Activated CD8-positive, alpha-beta memory T cell treated with anti-CD3 and anti-CD28 coated beads, Interleukin-2, amount 10 ng/mL, durations not matched to agents 7 days and 5 days (primary cell): ENCODE data around the gene STEAP4. TPM values are rescaled to one million over a fixed set of nuclear protein-coding genes. Genes with fewer than 3 reads are reported as not detected.
"Not testable (repeated sequence)": the region's sequence is repeated elsewhere in the genome, so short reads cannot be mapped to it uniquely, and the experiment has no call there.

Experiments used
- ATAC-seq: fragments of 150-1000 bp; cut with Tn5 transposase; one replicate; pipeline ENCODE4 v1.10.0; 2021; ENCODE audit warnings: moderate library complexity
- CTCF ChIA-PET: fragments of 350-600 bp; sonication (Branson Sonifier 250); formaldehyde crosslinking; loops from one replicate; lab custom pipeline; 2021; ENCODE audit warnings: antibody characterized with exemption; lab: Charles Lee
- DNase-seq: peaks from one replicate; pipeline ENCODE4 v3.0.0-alpha.2; 2020
- H3K27ac Mint-ChIP-seq: one replicate; pipeline ENCODE4 v1.8.0; 2021; ENCODE audit warnings: mild to moderate bottlenecking, mixed read lengths
- H3K27me3 Mint-ChIP-seq: one replicate; pipeline ENCODE4 v1.8.0; 2021; ENCODE audit warnings: mixed read lengths
- H3K36me3 Mint-ChIP-seq: one replicate; pipeline ENCODE4 v1.8.0; 2021; ENCODE audit warnings: mild to moderate bottlenecking, mixed read lengths
- H3K4me1 Mint-ChIP-seq: one replicate; pipeline ENCODE4 v1.8.0; 2021; ENCODE audit warnings: mixed read lengths
- H3K4me3 Mint-ChIP-seq: one replicate; pipeline ENCODE4 v1.8.0; 2021; ENCODE audit warnings: mild to moderate bottlenecking, moderate library complexity, mixed read lengths
- H3K9me3 Mint-ChIP-seq: one replicate; pipeline ENCODE4 v1.8.0; 2022; ENCODE audit warnings: low read depth, mixed read lengths
- total RNA-seq, 2 experiments: library from RNA; stranded (reverse); gene quantifications; one replicate each; pipeline ENCODE4 v1.2.3, GENCODE V29; 2021

Gene STEAP4
- total RNA-seq, 2 experiments from 2014 or later, result 0.05 TPM; not detected in 1

DNA sequence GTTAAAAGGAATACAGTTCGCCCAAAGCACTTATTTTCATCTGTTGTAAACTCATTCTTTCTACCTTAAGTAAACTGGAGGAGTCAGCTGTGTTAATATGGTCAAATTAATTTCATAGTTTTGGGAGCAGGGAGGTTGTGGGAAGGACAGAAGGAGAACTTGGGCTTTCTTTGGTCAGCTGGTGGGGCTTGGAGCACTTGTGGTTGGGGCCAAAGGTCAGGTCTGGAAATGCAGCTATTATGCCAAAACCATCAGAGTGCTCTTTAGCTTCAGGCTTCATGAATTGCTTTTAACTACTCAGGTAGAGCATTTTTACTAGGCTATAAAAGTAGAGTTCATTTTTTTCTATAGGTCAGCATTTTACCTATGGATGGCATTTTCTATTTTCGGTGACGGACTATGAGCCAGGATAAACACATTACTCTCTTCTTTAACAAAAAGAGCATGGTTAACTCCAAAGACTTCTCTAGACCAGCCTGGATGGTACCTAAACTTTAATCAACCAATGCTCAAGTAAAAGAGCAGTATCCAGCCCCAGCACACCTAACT, 30.0 kb downstream of the STEAP4 start:
- no peaks in the 10 kb centered on the region for H3K4me1 Mint-ChIP-seq
- ATAC-seq, result no peak
- no peak overlapping the region for H3K4me3 Mint-ChIP-seq
- H3K27ac Mint-ChIP-seq, result no peak overlapping the region
- H3K36me3 Mint-ChIP-seq, result no peaks in the 10 kb centered on the region
- CTCF ChIA-PET, result no interaction called here
- no peak for DNase-seq
- H3K27me3 Mint-ChIP-seq, result peaks cover 4% of the 10 kb centered on the region
- H3K9me3 Mint-ChIP-seq, result no peaks in the 10 kb centered on the region

GRCh38 chr7:88274856-88275255, 31.8 kb downstream of the STEAP4 start:
- H3K9me3 Mint-ChIP-seq, CTCF ChIA-PET, H3K27me3 Mint-ChIP-seq, H3K36me3 Mint-ChIP-seq, H3K27ac Mint-ChIP-seq, DNase-seq, ATAC-seq, H3K4me3 Mint-ChIP-seq, H3K4me1 Mint-ChIP-seq: not testable (repeated sequence)

- no peak for ATAC-seq
- CTCF ChIA-PET, result no interaction called here
- H3K27me3 Mint-ChIP-seq, result peaks cover 4% of the 10 kb centered on the region
- H3K4me3 Mint-ChIP-seq, result no peak overlapping the region
- H3K4me1 Mint-ChIP-seq, result no peaks in the 10 kb centered on the region
- DNase-seq, result no peak
- H3K27ac Mint-ChIP-seq, result no peak overlapping the region
- no peaks in the 10 kb centered on the region for H3K36me3 Mint-ChIP-seq
- no peaks in the 10 kb centered on the region for H3K9me3 Mint-ChIP-seq
Observed at GRCh38 chr7:88269586-88269985, 37.1 kb downstream of the STEAP4 start.

DNA sequence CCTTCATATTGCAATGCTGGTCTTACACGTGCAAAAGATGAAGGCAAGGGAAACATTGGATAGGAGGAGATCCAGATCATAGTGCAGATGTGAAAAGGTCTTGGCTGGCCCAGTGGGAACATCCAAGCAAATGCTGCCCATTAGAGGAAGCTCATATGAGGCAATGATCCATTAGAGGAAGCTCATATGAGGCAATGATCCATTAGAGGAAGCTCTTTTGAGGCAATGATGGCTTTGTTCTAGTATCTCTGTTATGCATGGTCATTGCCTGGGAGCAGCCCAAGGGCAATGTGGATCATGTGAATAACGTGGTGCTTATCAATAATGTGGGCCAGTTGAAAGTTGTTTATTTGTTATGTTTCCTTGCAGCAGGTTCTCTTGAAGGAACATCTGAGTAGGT, 37.8 kb downstream of the STEAP4 start:
- Mint-ChIP-seq H3K27me3 (peaks cover 4% of the 10 kb centered on the region), H3K27ac (no peak overlapping the region), H3K4me1 (no peaks in the 10 kb centered on the region), H3K9me3 (no peaks in the 10 kb centered on the region), H3K4me3 (no peak overlapping the region), H3K36me3 (no peaks in the 10 kb centered on the region)
- no peak for ATAC-seq
- DNase-seq, result no peak
- CTCF ChIA-PET, result no interaction called here

DNA sequence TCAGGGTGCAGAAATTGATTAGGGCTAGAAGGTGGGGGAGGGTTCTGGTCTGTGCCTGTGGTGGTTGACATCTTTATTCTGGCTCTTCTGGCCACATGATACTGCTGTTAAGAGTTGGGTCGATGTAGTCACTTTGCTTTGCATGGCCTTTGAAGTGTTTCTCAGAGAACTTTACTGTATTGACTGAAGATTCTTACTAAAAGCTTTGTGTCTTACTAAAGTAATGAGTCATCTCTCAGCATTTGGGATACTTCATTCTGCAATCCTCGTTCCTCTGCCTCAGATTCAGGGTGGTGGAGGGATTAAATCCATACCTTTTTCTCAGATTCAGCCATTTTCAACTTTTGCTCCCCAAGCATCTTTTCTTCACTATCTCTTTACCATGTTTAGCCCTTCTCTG, 38.6 kb downstream of the STEAP4 start:
- H3K27me3 Mint-ChIP-seq, result peaks cover 4% of the 10 kb centered on the region

DNA sequence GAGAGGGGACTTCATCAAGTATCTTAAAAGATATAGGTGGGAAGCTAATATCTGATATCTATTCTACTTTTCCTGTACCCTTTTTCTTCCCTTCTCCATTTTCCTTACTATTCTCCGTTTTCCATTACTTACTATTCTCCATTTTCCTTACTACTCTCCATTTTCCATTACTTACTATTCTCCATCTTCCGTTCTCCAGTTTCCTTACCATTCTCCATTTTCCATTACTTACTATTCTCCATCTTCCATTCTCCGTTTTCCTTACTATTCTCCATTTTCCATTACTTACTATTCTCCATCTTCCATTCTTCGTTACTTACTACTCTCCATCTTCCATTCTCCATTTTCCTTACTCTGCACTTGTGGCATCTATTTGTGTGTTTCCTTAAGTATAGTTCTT, 39.3 kb downstream of the STEAP4 start:
- Mint-ChIP-seq H3K27me3 (peaks cover 4% of the 10 kb centered on the region), H3K27ac (no peak overlapping the region), H3K9me3 (no peaks in the 10 kb centered on the region), H3K36me3 (no peaks in the 10 kb centered on the region), H3K4me3 (no peak overlapping the region), H3K4me1 (no peaks in the 10 kb centered on the region)
- ATAC-seq, result no peak
- DNase-seq, result no peak
- CTCF ChIA-PET, result no interaction called here

More for the DNA sequence above, 38.6 kb downstream of the STEAP4 start:
- no peak for ATAC-seq
- no peaks in the 10 kb centered on the region for H3K9me3 Mint-ChIP-seq
- CTCF ChIA-PET, result no interaction called here
- no peak for DNase-seq
- H3K27ac Mint-ChIP-seq, result no peak overlapping the region
- no peaks in the 10 kb centered on the region for H3K4me1 Mint-ChIP-seq
- no peak overlapping the region for H3K4me3 Mint-ChIP-seq
- no peaks in the 10 kb centered on the region for H3K36me3 Mint-ChIP-seq

- DNase-seq, ATAC-seq, CTCF ChIA-PET, H3K4me1 Mint-ChIP-seq, H3K4me3 Mint-ChIP-seq, H3K27me3 Mint-ChIP-seq, H3K36me3 Mint-ChIP-seq, H3K27ac Mint-ChIP-seq, H3K9me3 Mint-ChIP-seq: not testable (repeated sequence)
Observed at GRCh38 chr7:88264987-88265386, 41.7 kb downstream of the STEAP4 start.

GRCh38 chr7:88262562-88262961, 44.1 kb downstream of the STEAP4 start:
- no peaks in the 10 kb centered on the region for H3K4me1 Mint-ChIP-seq
- H3K4me3 Mint-ChIP-seq, result no peak overlapping the region
- no peaks in the 10 kb centered on the region for H3K9me3 Mint-ChIP-seq
- DNase-seq (no peak), ATAC-seq (no peak)
- no peak overlapping the region for H3K27ac Mint-ChIP-seq
- peaks cover 2% of the 10 kb centered on the region for H3K27me3 Mint-ChIP-seq
- no peaks in the 10 kb centered on the region for H3K36me3 Mint-ChIP-seq
- CTCF ChIA-PET, result no interaction called here

DNA sequence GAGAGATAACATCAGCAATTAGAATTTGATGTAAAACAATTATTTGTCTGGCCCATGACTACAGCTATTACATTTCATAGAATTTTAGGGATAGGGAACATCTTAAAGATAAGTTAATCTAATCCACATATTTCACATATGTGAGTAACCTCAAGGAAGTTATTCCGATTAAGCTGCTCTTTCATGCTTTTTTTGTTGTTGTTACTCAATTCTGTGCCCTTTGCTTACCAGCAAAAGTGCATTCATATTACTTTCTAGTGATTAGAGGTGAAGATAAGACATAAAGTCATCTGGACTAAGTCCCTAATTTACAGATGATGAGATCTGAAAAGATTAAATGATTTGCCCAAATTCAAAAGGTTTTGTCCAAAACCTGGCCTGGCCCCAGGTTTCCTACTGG, 46.0 kb downstream of the STEAP4 start:
- H3K27me3 Mint-ChIP-seq, result peaks cover 2% of the 10 kb centered on the region
- H3K36me3 Mint-ChIP-seq, result no peaks in the 10 kb centered on the region
- no peak for ATAC-seq
- no peak overlapping the region for H3K27ac Mint-ChIP-seq
- DNase-seq, result no peak
- no peak overlapping the region for H3K4me3 Mint-ChIP-seq
- no peaks in the 10 kb centered on the region for H3K4me1 Mint-ChIP-seq
- CTCF ChIA-PET, result no interaction called here
- no peaks in the 10 kb centered on the region for H3K9me3 Mint-ChIP-seq

DNA sequence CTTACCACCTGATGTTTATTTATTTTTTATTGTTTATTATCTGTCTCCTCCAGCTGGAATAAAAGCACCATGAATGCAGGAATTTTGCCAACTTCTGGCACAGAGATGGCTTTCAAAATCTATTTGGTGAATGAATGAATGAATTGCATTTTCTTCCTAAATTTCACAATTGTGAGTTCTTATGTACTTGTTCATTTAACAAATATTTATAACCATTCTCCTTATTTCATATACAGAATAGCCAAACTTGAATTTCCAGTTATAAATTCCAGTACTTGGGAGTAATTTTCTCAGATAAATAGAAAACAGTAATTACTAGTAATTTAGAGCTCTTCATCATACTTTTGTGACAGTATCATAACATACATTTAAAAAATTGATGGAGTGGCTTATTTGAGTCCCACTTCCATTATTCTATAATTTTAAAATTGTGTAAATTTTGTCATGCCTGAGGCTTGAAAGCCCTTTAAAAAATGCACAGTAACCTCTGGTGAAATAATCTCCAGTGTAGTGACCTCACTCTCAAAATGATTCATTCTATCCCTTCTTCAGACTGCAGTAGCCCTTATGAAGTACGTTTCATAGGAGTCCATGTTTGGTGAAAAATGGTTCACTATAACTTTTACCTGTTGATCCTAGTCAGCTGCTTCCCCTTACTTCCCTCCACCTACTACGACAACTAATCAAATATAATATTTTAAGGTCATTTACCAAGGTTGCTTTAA, 46.9 kb downstream of the STEAP4 start:
- Mint-ChIP-seq H3K4me3 (no peak overlapping the region), H3K9me3 (no peaks in the 10 kb centered on the region), H3K27ac (no peak overlapping the region), H3K36me3 (no peaks in the 10 kb centered on the region), H3K27me3 (peaks cover 2% of the 10 kb centered on the region), H3K4me1 (no peaks in the 10 kb centered on the region)
- no peak for DNase-seq
- no peak for ATAC-seq
- CTCF ChIA-PET, result no interaction called here

DNA sequence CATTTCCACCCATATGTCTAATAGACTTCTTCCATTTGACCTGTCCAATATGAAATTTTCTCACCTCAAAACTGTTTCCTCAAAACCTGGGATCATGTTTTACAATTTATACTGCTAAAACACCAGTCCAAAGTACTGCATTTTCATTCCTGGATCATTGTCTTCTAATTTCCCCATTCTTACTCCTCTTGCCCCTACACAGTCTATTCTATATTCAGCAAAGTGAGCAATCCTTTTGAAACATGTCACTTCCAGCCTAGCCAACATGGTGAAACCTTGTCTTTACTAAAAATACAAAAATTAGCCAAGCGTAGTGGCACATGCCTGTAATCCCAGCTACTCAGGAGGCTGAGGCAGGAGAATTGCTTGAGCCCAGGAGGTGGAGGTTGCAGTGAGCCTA, 48.4 kb downstream of the STEAP4 start:
- H3K4me3 Mint-ChIP-seq, H3K9me3 Mint-ChIP-seq, CTCF ChIA-PET, H3K36me3 Mint-ChIP-seq, H3K27me3 Mint-ChIP-seq, H3K27ac Mint-ChIP-seq, DNase-seq, H3K4me1 Mint-ChIP-seq, ATAC-seq: not testable (repeated sequence)

GRCh38 chr7:88256906-88257305, 49.8 kb downstream of the STEAP4 start:
- CTCF ChIA-PET, result no interaction called here
- no peak for ATAC-seq
- H3K27ac Mint-ChIP-seq, result no peak overlapping the region
- peaks cover 4% of the 10 kb centered on the region for H3K9me3 Mint-ChIP-seq
- no peak overlapping the region for H3K4me3 Mint-ChIP-seq
- DNase-seq, result no peak
- H3K27me3 Mint-ChIP-seq, result peaks cover 2% of the 10 kb centered on the region
- no peaks in the 10 kb centered on the region for H3K4me1 Mint-ChIP-seq
- no peaks in the 10 kb centered on the region for H3K36me3 Mint-ChIP-seq

- DNase-seq (no peak), ATAC-seq (no peak)
- H3K36me3 Mint-ChIP-seq, result no peaks in the 10 kb centered on the region
- no peaks in the 10 kb centered on the region for H3K27me3 Mint-ChIP-seq
- no peak overlapping the region for H3K27ac Mint-ChIP-seq
- no peaks in the 10 kb centered on the region for H3K4me1 Mint-ChIP-seq
- no peak overlapping the region for H3K4me3 Mint-ChIP-seq
- CTCF ChIA-PET, result no interaction called here
- H3K9me3 Mint-ChIP-seq, result peaks cover 4% of the 10 kb centered on the region
Observed at GRCh38 chr7:88254721-88255424, 51.8 kb downstream of the STEAP4 start.

GRCh38 chr7:88253640-88254039, 53.1 kb downstream of the STEAP4 start:
- H3K36me3 Mint-ChIP-seq, result no peaks in the 10 kb centered on the region
- H3K27me3 Mint-ChIP-seq, result no peaks in the 10 kb centered on the region
- H3K27ac Mint-ChIP-seq, result no peak overlapping the region
- H3K4me3 Mint-ChIP-seq, result no peak overlapping the region
- peaks cover 4% of the 10 kb centered on the region for H3K9me3 Mint-ChIP-seq
- H3K4me1 Mint-ChIP-seq, result no peaks in the 10 kb centered on the region
- no peak for DNase-seq
- no peak for ATAC-seq
- CTCF ChIA-PET, result no interaction called here
